ENCODE measurements around the gene DIPK1A.
A peak's percentile ranks its signal among the peaks of the same experiment; 100 is the strongest.
"Not testable (repeated sequence)": the region's sequence is repeated elsewhere in the genome, so short reads cannot be mapped to it uniquely, and the experiment has no call there.

DIPK1A gene

GRCh38 chr1:92913093-92913819, 48.0 kb downstream of the DIPK1A start:
- no peak for DNase-seq

GRCh38 chr1:92910081-92910480, 51.2 kb downstream of the DIPK1A start:
- DNase-seq, result no peak

GRCh38 chr1:92909321-92909720, 51.9 kb downstream of the DIPK1A start:
- DNase-seq, result no peak

GRCh38 chr1:92907949-92908684, 53.1 kb downstream of the DIPK1A start:
- no peak for DNase-seq

GRCh38 chr1:92903765-92904164, 57.5 kb downstream of the DIPK1A start:
- no peak for DNase-seq

GRCh38 chr1:92902406-92902744, 58.9 kb downstream of the DIPK1A start:
- no peak for DNase-seq

- peak; percentile 72 for DNase-seq
Measured at GRCh38 chr1:92901699-92902405, 59.4 kb downstream of the DIPK1A start.

- DNase-seq, result no peak
Measured at GRCh38 chr1:92901126-92901525, 60.1 kb downstream of the DIPK1A start.

- DNase-seq, result no peak
Measured at GRCh38 chr1:92900539-92900938, 60.7 kb downstream of the DIPK1A start.

GRCh38 chr1:92899780-92900179, 61.5 kb downstream of the DIPK1A start:
- DNase-seq, result no peak

- DNase-seq, result not testable (repeated sequence)
Measured at GRCh38 chr1:92898053-92898452, 63.2 kb downstream of the DIPK1A start.

- DNase-seq, result no peak
Measured at GRCh38 chr1:92887465-92887864, 73.8 kb downstream of the DIPK1A start.

- DNase-seq, result peak; percentile 87
Measured at GRCh38 chr1:92886886-92887419, 74.3 kb downstream of the DIPK1A start.

GRCh38 chr1:92884195-92884594, 77.1 kb downstream of the DIPK1A start:
- DNase-seq, result no peak

- no peak for DNase-seq
Measured at GRCh38 chr1:92883297-92883696, 78.0 kb downstream of the DIPK1A start.

GRCh38 chr1:92882819-92883218, 78.4 kb downstream of the DIPK1A start:
- DNase-seq, result no peak

GRCh38 chr1:92881391-92881790, 79.9 kb downstream of the DIPK1A start:
- DNase-seq, result no peak

- DNase-seq, result no peak
Measured at GRCh38 chr1:92879316-92879968, 81.8 kb downstream of the DIPK1A start.

- peak; percentile 52 for DNase-seq
Measured at GRCh38 chr1:92877792-92878191, 83.5 kb downstream of the DIPK1A start.

- DNase-seq, result peak; percentile 38
Measured at GRCh38 chr1:92877081-92877711, 84.1 kb downstream of the DIPK1A start.

- no peak for DNase-seq
Measured at GRCh38 chr1:92876351-92876750, 84.9 kb downstream of the DIPK1A start.

- DNase-seq, result no peak
Measured at GRCh38 chr1:92874987-92875386, 86.3 kb downstream of the DIPK1A start.

- DNase-seq, result no peak
Measured at GRCh38 chr1:92872719-92873118, 88.5 kb downstream of the DIPK1A start.

Measured in NCI-H2029 treated with DMSO at 0.1 percent for 48 hours (cell line).